ENCODE data around the gene IDS. TPM values are rescaled to one million over a fixed set of nuclear protein-coding genes. Genes with fewer than 3 reads are reported as not detected.

The IDS gene
- total RNA-seq, 1 experiment from 2014 or later, result 39.2 TPM

- Histone ChIP-seq H2BK120ac (ENCODE audit: low read depth, low read length, poor library complexity, severe bottlenecking) (no peak overlapping the region), H3K9ac (ENCODE audit: extremely low read depth, insufficient read length, low read length) (no peak overlapping the region), H3K23me2 (ENCODE audit: insufficient read length, low read depth, low read length, poor library complexity, severe bottlenecking) (no peaks in the 10 kb centered on the region), H4K8ac (replicated peaks; ENCODE audit: insufficient read length, low read depth, low read length) (no peak overlapping the region), H3T11ph (ENCODE audit: low read length) (no peak overlapping the region), H3K27me3 (ENCODE audit: insufficient read depth, low read length) (no peaks in the 10 kb centered on the region), H3K4me1 (ENCODE audit: insufficient read depth, low read length) (no peaks in the 10 kb centered on the region), H4K91ac (ENCODE audit: insufficient read length, low read depth, low read length) (no peak overlapping the region), H3K18ac (ENCODE audit: insufficient read length, low read depth, low read length) (no peak overlapping the region), H3K79me1 (ENCODE audit: insufficient read depth, low read depth, low read length, poor library complexity, severe bottlenecking) (no peaks in the 10 kb centered on the region), H2AK5ac (ENCODE audit: insufficient read length, low read length) (no peak overlapping the region), H2BK15ac (ENCODE audit: low read depth, low read length) (no peak overlapping the region), H2BK12ac (ENCODE audit: insufficient read length, low read depth, low read length) (no peak overlapping the region), H4K5ac (ENCODE audit: insufficient read length, low read depth, low read length) (no peak overlapping the region), H2BK20ac (ENCODE audit: low read depth, low read length, poor library complexity, severe bottlenecking) (no peak overlapping the region), H3K27ac (ENCODE audit: insufficient read length, low read depth, low read length) (no peak overlapping the region), H3K56ac (ENCODE audit: insufficient read length, low read depth, low read length) (no peak overlapping the region), H2AFZ (ENCODE audit: low read length) (no peak overlapping the region), H2BK5ac (ENCODE audit: insufficient read length, low read length) (no peak overlapping the region), H3K9me3 (ENCODE audit: control insufficient read depth, low read depth, low read length) (peaks cover 31% of the 10 kb centered on the region), H3K14ac (ENCODE audit: insufficient read depth, low read length) (no peak overlapping the region), H4K20me1 (ENCODE audit: control insufficient read depth, insufficient read depth, insufficient read length) (no peaks in the 10 kb centered on the region), H3K4me2 (ENCODE audit: insufficient read depth, insufficient read length, low read length) (no peak overlapping the region), H3K23ac (ENCODE audit: insufficient read length, low read depth, low read length) (no peak overlapping the region), H3K4ac (ENCODE audit: low read depth, low read length) (no peak overlapping the region), H3K79me2 (ENCODE audit: insufficient read depth, low read length) (no peaks in the 10 kb centered on the region)
- H3K36me3 Mint-ChIP-seq (ENCODE audit: insufficient read depth in 1 of 3, low read depth in 3 of 3), result peaks cover 0 to 4% (median 2%) of the 10 kb centered on the region in 3 experiments; a peak in 5 of 7 replicates
- peaks cover 2% of the 10 kb centered on the region; the same call in 1 of the 2 replicates for H3K27me3 Mint-ChIP-seq (ENCODE audit: low read depth)
- TF ChIP-seq, protein P1, sequence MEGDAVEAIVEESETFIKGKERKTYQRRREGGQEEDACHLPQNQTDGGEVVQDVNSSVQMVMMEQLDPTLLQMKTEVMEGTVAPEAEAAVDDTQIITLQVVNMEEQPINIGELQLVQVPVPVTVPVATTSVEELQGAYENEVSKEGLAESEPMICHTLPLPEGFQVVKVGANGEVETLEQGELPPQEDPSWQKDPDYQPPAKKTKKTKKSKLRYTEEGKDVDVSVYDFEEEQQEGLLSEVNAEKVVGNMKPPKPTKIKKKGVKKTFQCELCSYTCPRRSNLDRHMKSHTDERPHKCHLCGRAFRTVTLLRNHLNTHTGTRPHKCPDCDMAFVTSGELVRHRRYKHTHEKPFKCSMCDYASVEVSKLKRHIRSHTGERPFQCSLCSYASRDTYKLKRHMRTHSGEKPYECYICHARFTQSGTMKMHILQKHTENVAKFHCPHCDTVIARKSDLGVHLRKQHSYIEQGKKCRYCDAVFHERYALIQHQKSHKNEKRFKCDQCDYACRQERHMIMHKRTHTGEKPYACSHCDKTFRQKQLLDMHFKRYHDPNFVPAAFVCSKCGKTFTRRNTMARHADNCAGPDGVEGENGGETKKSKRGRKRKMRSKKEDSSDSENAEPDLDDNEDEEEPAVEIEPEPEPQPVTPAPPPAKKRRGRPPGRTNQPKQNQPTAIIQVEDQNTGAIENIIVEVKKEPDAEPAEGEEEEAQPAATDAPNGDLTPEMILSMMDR (conservative IDR thresholded peaks at IDR 0.05), result no peak
- no CpG with 5 or more reads among the region's 4 CpGs for whole genome bisulfite sequencing (ENCODE audit: extremely low coverage, insufficient read length, low lambda C conversion rate)
- peaks cover 3 to 5% of the 10 kb centered on the region in 2 experiments; a peak in 3 of 4 replicates for H3K4me1 Mint-ChIP-seq
- peaks cover 61 to 62% of the 10 kb centered on the region in 2 experiments for H3K9me3 Mint-ChIP-seq
- no peak overlapping the region for H3K27ac Mint-ChIP-seq
- no peak overlapping the region for H3K4me3 Mint-ChIP-seq
- no peak for DNase-seq
These were observed 72.1 kb downstream of the IDS start for GRCh38 chrX:149433051-149433450.

Other genes starting within 250 kb of the IDS start
- gene EOLA1, start 35.7 kb upstream of the IDS start, total RNA-seq (2021), result 7.9 and 8.8 TPM in 2 replicates
- not detected in 2 replicates for gene HSFX3, start 44.6 kb upstream of the IDS start, total RNA-seq (2021)
- gene MAGEA9B, start 82.2 kb upstream of the IDS start, total RNA-seq (2021), result 0.31 TPM in 1 of 2 replicates, not detected in the other
- not detected in 2 replicates for gene HSFX2, start 90.0 kb upstream of the IDS start, total RNA-seq (2021)
- 22.7 and 23.6 TPM in 2 replicates for gene TMEM185A, start 126.5 kb upstream of the IDS start, total RNA-seq (2021)
- gene MAGEA11, start 206.8 kb upstream of the IDS start, total RNA-seq (2021), result not detected in 2 replicates